HepG2 (cell line): Measurements from ENCODE around the gene CARD19. TPM values are rescaled to one million over a fixed set of nuclear protein-coding genes. Genes with fewer than 3 reads are reported as not detected.

ENCODE experiments used
- HNF4G ChIP-seq, 2 experiments: sonication (generic) in 1 of 2; formaldehyde crosslinking in 1 of 2; IDR thresholded peaks; 2 replicates each; pipeline versions ENCODE4 v1.4.0 to v1.6.1; 2011 to 2020; ENCODE audit warnings: borderline replicate concordance in 2 of 2, low read depth in 2 of 2, mild to moderate bottlenecking in 2 of 2, low read length in 1 of 2, missing genetic modification reagents in 1 of 2, moderate library complexity in 1 of 2
- IRF9 ChIP-seq: sonication (generic); formaldehyde crosslinking; IDR thresholded peaks from 2 replicates; pipeline ENCODE4 v1.8.0; 2022; ENCODE audit warnings: missing genetic modification reagents, mild to moderate bottlenecking, borderline replicate concordance
- NONO ChIP-seq, 2 experiments: fragments of 450-650 bp in 1 of 2; sonication (generic) in 1 of 2; formaldehyde crosslinking in 1 of 2; IDR thresholded peaks in 1 of 2; conservative IDR thresholded peaks in 1 of 2; 2 replicates each; pipeline versions ENCODE4 v1.6.1 to v1.8.0; 2017 to 2022; ENCODE audit warnings: mild to moderate bottlenecking in 1 of 2, missing genetic modification reagents in 1 of 2, moderate library complexity in 1 of 2
- PHB2 ChIP-seq: fragments of 450-650 bp; IDR thresholded peaks from 2 replicates; pipeline ENCODE4 v1.6.1; 2018; ENCODE audit not compliant: partially characterized antibody
- SP2 ChIP-seq: sonication (generic); formaldehyde crosslinking; IDR thresholded peaks from 2 replicates; pipeline ENCODE4 v1.5.1; 2020; ENCODE audit warnings: mild to moderate bottlenecking, missing genetic modification reagents
- ZBTB33 ChIP-seq: sonication (generic); formaldehyde crosslinking; IDR thresholded peaks from 2 replicates; pipeline ENCODE4 v1.4.0; 2020; ENCODE audit warnings: missing genetic modification reagents
- ZFYVE20 ChIP-seq: sonication (generic); formaldehyde crosslinking; IDR thresholded peaks from 2 replicates; pipeline ENCODE4 v1.8.0; 2023; ENCODE audit warnings: low read depth, mild to moderate bottlenecking, moderate library complexity, missing genetic modification reagents, borderline replicate concordance
- ZNF337 ChIP-seq: sonication (generic); formaldehyde crosslinking; IDR thresholded peaks from 2 replicates; pipeline ENCODE4 v1.5.1; 2020; ENCODE audit warnings: missing genetic modification reagents, low read depth, mild to moderate bottlenecking, borderline replicate concordance
- ZNF550 ChIP-seq: sonication (generic); formaldehyde crosslinking; IDR thresholded peaks from 2 replicates; pipeline ENCODE4 v1.4.0; 2020; ENCODE audit warnings: mild to moderate bottlenecking, missing genetic modification reagents, borderline replicate concordance
- ZNF552 ChIP-seq: sonication (generic); formaldehyde crosslinking; IDR thresholded peaks from 2 replicates; pipeline ENCODE4 v1.9.0; 2022; ENCODE audit warnings: missing genetic modification reagents, mild to moderate bottlenecking, borderline replicate concordance
- ZNF747 ChIP-seq: sonication (generic); formaldehyde crosslinking; IDR thresholded peaks from 2 replicates; pipeline ENCODE4 v1.8.1; 2023; ENCODE audit warnings: missing genetic modification reagents, mild to moderate bottlenecking, borderline replicate concordance
- ZNF800 ChIP-seq: sonication (generic); formaldehyde crosslinking; IDR thresholded peaks from 2 replicates; pipeline ENCODE4 v1.4.0; 2020; ENCODE audit warnings: missing genetic modification reagents
- ZSCAN21 ChIP-seq: sonication (generic); formaldehyde crosslinking; IDR thresholded peaks from 2 replicates; pipeline ENCODE4 v1.8.0; 2022; ENCODE audit warnings: mild to moderate bottlenecking, missing genetic modification reagents, moderate library complexity, borderline replicate concordance
- polyA plus RNA-seq, 8 experiments: library from polyadenylated mRNA; depleted of rRNA in 3 of 8; stranded (reverse) in 7 of 8; unstranded in 1 of 8; fragments of >200 nt; fragmentation: Illumina TruSeq in 4 of 8; extraction: Trizol in 4 of 8; gene quantifications; 2 replicates each; pipeline versions ENCODE4 v1.2.1 to v1.2.3, GENCODE V29; 2011 to 2016; ENCODE audit warnings: low read depth in 4 of 8, missing spikeins in 1 of 8, mixed read lengths in 1 of 8; ENCODE audit not compliant: insufficient read depth in 1 of 8
- total RNA-seq, 5 experiments: library from RNA; depleted of rRNA; stranded (reverse); fragments of >200 nt; fragmentation: Illumina TruSeq; extraction: Trizol; gene quantifications; 2 replicates each; pipeline ENCODE4 v1.2.3, GENCODE V29; 2016; ENCODE audit warnings: low read depth in 1 of 5

Gene CARD19
- total and polyA plus RNA-seq, 2 of the 13 experiments (the other 11 are each of a cell fraction or from before 2014, with no cell fraction given), result 18.4 to 47.2 TPM

- TF ChIP-seq HNF4G (IDR thresholded peaks at IDR 0.05; ENCODE audit: borderline replicate concordance, low read depth, low read length) (peak; percentile 62; the same call in 1 of the 2 replicates), HNF4G (CRISPR knock-in tag; IDR thresholded peaks at IDR 0.05; ENCODE audit: borderline replicate concordance, low read depth) (0 out of 2 replicates have a peak, but pooled peaks have one; percentile 69), ZFYVE20 (no peak), PHB2 (no peak), ZNF337 (CRISPR knock-in tag) (peak; percentile 40; the same call in 1 of the 2 replicates), NONO (IDR thresholded peaks at IDR 0.05) (no peak), NONO (CRISPR knock-in tag; conservative IDR thresholded peaks at IDR 0.05) (peak; percentile 68), ZNF552 (CRISPR knock-in tag) (0 out of 2 replicates have a peak, but pooled peaks have one; percentile 35), ZNF747 (0 out of 2 replicates have a peak, but pooled peaks have one; percentile 68), IRF9 (CRISPR knock-in tag) (no peak; the same call in 1 of the 2 replicates), ZBTB33 (CRISPR knock-in tag) (peak; percentile 82), ZNF550 (no peak), ZNF800 (CRISPR knock-in tag) (no peak), SP2 (CRISPR knock-in tag) (peak; percentile 40; the same call in 1 of the 2 replicates), ZSCAN21 (CRISPR knock-in tag) (no peak)
Observed at GRCh38 chr9:93112116-93112863, 16.3 kb downstream of the CARD19 start (continued).
